Mammary epithelial cell (primary cell): ENCODE results near the gene PPP1R1B.

ENCODE experiments used
- CTCF ChIP-seq, 2 donors: IDR thresholded peaks in 1 of 2; conservative IDR thresholded peaks in 1 of 2; 2 replicates each; pipeline ENCODE4 v1.5.1; 2011 to 2012; ENCODE audit warnings: inconsistent platforms in 2 of 2, low read length in 2 of 2, mild to moderate bottlenecking in 2 of 2, control low read depth in 1 of 2, low read depth in 1 of 2; ENCODE audit not compliant: insufficient read depth in 1 of 2; ENCODE audit errors: extremely low read depth in 1 of 2
- EZH2 ChIP-seq: IDR thresholded peaks from 2 replicates; pipeline ENCODE4 v1.6.1; 2012; ENCODE audit warnings: low read length, inconsistent platforms, borderline replicate concordance

- TF ChIP-seq EZH2 (no peak), CTCF (conservative IDR thresholded peaks at IDR 0.05 in 1 of 2, IDR thresholded peaks at IDR 0.05 in 1 of 2; ENCODE audit: extremely low read depth in 1 of 2, insufficient read depth in 1 of 2, low read depth in 1 of 2, low read length in 2 of 2) (no peak)
Measured at GRCh38 chr17:39676198-39676819, 49.6 kb downstream of the PPP1R1B start.
